ENCODE measurements around the gene PRPF6. TPM values are rescaled to one million over a fixed set of nuclear protein-coding genes. Genes with fewer than 3 reads are reported as not detected.

Gene PRPF6
- total and polyA plus RNA-seq, 7 donors = 23.4 to 59.9 (median 44.9) TPM

DNA sequence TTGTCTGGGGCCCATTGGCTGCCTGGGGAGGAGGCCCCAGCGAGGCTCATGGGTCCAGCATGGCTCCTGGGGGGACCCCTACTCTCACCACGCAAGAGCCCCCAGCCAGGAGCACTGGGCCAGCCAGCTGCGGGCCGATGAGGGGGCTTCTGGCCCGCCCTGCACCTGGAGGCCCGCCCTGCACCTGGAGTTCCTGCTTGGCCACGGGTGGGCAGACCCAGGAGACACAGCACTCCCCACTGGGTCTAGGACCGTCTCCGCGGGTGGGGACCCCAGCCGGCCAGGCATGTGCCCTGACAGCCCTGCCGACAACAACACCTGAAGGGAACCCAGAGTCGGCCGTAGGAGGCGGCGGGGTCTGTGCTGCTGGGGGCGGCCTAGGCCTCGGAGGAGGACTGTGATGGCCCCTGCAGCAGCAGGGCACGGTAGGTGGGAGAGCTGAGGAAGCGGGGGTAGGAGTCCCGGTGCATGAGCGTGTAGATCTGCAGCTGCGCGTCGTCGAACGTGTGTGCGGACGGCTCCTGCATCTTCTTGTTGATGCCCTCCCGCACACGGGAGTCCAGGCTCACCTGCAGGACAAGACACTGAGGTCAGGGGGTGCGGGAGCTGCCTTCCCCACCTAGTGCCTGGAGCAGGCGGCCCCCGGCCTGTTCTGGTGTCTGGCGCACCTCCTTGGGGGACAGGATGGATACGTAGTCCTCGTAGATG lies 92.7 kb downstream of the PRPF6 start:
- Histone ChIP-seq H3K9me3 (no peaks in the 10 kb centered on the region), H3K27me3 (no peaks in the 10 kb centered on the region), H3K4me3 (no peak overlapping the region), H3K4me1 (peaks cover 0 to 7% (median 5%) of the 10 kb centered on the region in 4 donors), H3K27ac (no peak overlapping the region), H3K36me3 (peaks cover 0 to 34% (median 6%) of the 10 kb centered on the region in 4 donors)
- intact Hi-C loops (cut with DNase I) = no loop called here
- 92 to 93% methylated on average over 37 of the region's 37 CpGs for WGBS, 2 donors
- DNase-seq = no peak
- TF ChIP-seq POLR2AphosphoS5 (IDR thresholded peaks at IDR 0.05) = no peak
- TF ChIP-seq EP300 (IDR thresholded peaks at IDR 0.05) = no peak
- TF ChIP-seq, protein P1, sequence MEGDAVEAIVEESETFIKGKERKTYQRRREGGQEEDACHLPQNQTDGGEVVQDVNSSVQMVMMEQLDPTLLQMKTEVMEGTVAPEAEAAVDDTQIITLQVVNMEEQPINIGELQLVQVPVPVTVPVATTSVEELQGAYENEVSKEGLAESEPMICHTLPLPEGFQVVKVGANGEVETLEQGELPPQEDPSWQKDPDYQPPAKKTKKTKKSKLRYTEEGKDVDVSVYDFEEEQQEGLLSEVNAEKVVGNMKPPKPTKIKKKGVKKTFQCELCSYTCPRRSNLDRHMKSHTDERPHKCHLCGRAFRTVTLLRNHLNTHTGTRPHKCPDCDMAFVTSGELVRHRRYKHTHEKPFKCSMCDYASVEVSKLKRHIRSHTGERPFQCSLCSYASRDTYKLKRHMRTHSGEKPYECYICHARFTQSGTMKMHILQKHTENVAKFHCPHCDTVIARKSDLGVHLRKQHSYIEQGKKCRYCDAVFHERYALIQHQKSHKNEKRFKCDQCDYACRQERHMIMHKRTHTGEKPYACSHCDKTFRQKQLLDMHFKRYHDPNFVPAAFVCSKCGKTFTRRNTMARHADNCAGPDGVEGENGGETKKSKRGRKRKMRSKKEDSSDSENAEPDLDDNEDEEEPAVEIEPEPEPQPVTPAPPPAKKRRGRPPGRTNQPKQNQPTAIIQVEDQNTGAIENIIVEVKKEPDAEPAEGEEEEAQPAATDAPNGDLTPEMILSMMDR (IDR thresholded peaks at IDR 0.05) = no peak
- TF ChIP-seq POLR2A (IDR thresholded peaks at IDR 0.05) = no peak

DNA sequence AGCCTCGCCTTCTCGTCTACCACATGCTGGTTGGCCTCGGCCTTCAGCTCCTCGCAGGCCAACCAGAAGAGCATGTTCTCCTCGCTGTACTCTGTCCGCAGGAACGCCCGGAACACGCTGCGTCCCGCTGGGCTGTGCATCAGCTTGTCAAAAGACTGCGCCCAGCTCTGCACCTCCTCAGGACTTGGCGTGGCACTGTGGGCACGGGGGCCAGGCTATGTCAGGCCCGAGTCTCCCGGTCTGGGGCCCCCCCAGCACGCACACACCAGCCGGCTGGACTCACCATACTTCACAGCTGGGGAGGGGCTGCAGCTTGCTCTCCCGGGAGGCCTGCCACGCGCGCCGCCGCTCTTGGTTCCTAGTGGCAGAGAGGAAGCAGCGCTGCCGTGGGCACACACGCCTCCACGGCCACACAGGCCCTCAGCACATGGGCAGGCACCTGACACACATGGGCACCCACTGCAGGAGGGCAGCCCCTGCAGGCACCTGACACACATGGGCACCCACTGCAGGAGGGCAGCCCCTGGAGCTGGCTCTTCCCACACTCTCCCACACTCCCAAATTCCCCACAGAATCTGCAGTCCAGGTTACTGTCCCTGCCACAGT lies 93.4 kb downstream of the PRPF6 start:
- Histone ChIP-seq H3K9me3 (no peaks in the 10 kb centered on the region), H3K27me3 (no peaks in the 10 kb centered on the region), H3K4me1 (peaks cover 0 to 13% (median 11%) of the 10 kb centered on the region in 4 donors), H3K27ac (no peak overlapping the region), H3K4me3 (no peak overlapping the region), H3K36me3 (peaks cover 0 to 34% (median 6%) of the 10 kb centered on the region in 4 donors)
- TF ChIP-seq POLR2A (IDR thresholded peaks at IDR 0.05) (no peak), EP300 (IDR thresholded peaks at IDR 0.05) (no peak), POLR2AphosphoS5 (IDR thresholded peaks at IDR 0.05) (no peak)
- TF ChIP-seq, protein P1 (IDR thresholded peaks at IDR 0.05) = no peak
- intact Hi-C loops (cut with DNase I) = no loop called here
- WGBS, 2 donors = 91 to 96% methylated on average over 28 of the region's 28 CpGs
- DNase-seq = no peak

DNA sequence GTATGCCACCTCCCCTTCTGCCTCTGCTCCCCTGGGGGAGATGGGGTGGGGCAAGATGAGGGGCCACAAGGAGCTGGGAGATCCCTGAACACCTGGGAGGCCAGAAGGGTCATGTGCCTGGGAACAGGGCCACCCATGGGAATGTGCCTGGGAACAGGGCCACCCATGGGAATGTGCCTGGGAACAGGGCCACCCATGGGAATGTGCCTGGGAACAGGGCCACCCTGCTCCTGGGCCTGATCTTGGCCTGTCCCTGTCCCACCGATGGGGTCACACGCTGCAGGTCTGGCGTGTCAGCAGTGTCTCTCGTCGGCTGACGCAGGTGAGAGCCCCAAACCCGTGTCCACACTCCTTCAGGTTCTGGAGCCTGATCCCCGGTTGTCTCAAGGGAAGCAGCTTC lies 94.0 kb downstream of the PRPF6 start:
- intact Hi-C loops (cut with DNase I) = no loop called here
- 93 to 94% methylated on average over 8 of the region's 8 CpGs for WGBS, 2 donors
- no peak for TF ChIP-seq POLR2AphosphoS5 (IDR thresholded peaks at IDR 0.05)
- no peak for TF ChIP-seq EP300 (IDR thresholded peaks at IDR 0.05)
- no peak for TF ChIP-seq POLR2A (IDR thresholded peaks at IDR 0.05)
- TF ChIP-seq, protein P1 (IDR thresholded peaks at IDR 0.05) = no peak
- Histone ChIP-seq H3K27me3 (no peaks in the 10 kb centered on the region), H3K4me3 (no peak overlapping the region), H3K4me1 (peaks cover 0 to 16% (median 15%) of the 10 kb centered on the region in 4 donors), H3K36me3 (peaks cover 0 to 33% (median 6%) of the 10 kb centered on the region in 4 donors), H3K9me3 (no peaks in the 10 kb centered on the region), H3K27ac (no peak overlapping the region)
- no peak for DNase-seq

DNA sequence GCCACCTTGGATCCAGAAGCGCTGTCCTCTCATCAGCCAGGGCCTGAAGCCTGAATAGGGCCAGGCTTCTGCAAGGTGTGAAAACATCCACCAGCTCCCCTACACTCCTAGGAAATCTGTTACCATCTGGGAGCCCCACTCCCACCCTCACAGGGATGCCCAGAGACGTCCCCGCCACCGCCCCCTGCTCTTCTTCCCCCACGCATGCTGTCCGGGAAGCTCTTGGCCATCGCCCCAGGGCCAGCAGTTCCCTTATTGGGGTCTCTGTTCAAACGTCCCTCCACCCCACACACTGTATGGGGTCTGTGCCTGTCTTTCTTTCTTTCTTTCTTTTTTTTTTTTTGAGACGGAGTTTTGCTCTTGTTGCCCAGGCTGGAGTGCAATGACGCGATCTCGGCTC lies 94.6 kb downstream of the PRPF6 start:
- DNase-seq = no peak
- H3K4me1 ChIP-seq = peaks cover 0 to 16% (median 15%) of the 10 kb centered on the region in 4 donors
- no peak overlapping the region for H3K4me3 ChIP-seq
- H3K9me3 ChIP-seq = no peaks in the 10 kb centered on the region
- TF ChIP-seq POLR2A (IDR thresholded peaks at IDR 0.05) (no peak), EP300 (IDR thresholded peaks at IDR 0.05) (no peak), POLR2AphosphoS5 (IDR thresholded peaks at IDR 0.05) (no peak)
- TF ChIP-seq, protein P1 (IDR thresholded peaks at IDR 0.05) = no peak
- WGBS, 2 donors = 91 to 92% methylated on average over 12 of the region's 12 CpGs
- H3K27me3 ChIP-seq = no peaks in the 10 kb centered on the region
- no peak overlapping the region for H3K27ac ChIP-seq
- intact Hi-C loops (cut with DNase I) = no loop called here
- peaks cover 0 to 27% (median 6%) of the 10 kb centered on the region in 4 donors for H3K36me3 ChIP-seq
